B cell (primary cell): Measurements from ENCODE around the gene PRKCA.

Experiments
- EZH2 ChIP-seq: IDR thresholded peaks from 2 replicates; pipeline ENCODE4 v1.6.1; 2012; ENCODE audit warnings: borderline replicate concordance, low read depth, mild to moderate bottlenecking, moderate library complexity, low read length; ENCODE audit not compliant: insufficient read depth, poor library complexity, severe bottlenecking
- TF ChIP-seq, protein P1 (sequence below): fragments of 200-600 bp; IDR thresholded peaks from one replicate; pipeline ENCODE4 v1.8.0; 2022; ENCODE audit warnings: antibody characterized with exemption, mild to moderate bottlenecking

DNA sequence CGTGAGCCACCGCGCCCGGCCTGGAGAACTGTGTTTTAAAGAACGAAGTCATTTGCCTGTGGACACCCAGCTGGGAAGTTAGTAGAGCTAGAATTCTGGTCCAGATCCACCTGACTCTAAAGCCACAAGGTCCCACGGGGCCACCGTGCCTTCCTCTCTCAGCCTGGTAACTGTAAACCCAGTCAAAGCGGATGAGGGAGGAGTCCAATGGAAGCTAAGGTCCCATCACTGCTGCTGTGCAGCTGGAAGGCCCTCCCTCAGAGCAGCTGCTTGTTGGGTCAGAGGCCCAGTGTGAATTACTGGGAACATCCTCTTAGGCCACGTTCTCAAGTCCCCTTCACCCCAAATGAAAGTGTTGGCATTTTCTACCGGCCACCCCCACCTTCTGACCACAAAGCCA, 483.7 kb downstream of the PRKCA start:
- TF ChIP-seq, protein P1, sequence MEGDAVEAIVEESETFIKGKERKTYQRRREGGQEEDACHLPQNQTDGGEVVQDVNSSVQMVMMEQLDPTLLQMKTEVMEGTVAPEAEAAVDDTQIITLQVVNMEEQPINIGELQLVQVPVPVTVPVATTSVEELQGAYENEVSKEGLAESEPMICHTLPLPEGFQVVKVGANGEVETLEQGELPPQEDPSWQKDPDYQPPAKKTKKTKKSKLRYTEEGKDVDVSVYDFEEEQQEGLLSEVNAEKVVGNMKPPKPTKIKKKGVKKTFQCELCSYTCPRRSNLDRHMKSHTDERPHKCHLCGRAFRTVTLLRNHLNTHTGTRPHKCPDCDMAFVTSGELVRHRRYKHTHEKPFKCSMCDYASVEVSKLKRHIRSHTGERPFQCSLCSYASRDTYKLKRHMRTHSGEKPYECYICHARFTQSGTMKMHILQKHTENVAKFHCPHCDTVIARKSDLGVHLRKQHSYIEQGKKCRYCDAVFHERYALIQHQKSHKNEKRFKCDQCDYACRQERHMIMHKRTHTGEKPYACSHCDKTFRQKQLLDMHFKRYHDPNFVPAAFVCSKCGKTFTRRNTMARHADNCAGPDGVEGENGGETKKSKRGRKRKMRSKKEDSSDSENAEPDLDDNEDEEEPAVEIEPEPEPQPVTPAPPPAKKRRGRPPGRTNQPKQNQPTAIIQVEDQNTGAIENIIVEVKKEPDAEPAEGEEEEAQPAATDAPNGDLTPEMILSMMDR = no peak
- no peak for TF ChIP-seq EZH2
